HCT116 (cell line): ENCODE measurements around the gene RPS6KL1.

Source experiments
- CEBPB ChIP-seq: IDR thresholded peaks from 2 replicates; pipeline ENCODE4 v1.6.1; 2012; ENCODE audit warnings: low read depth
- CTCF ChIP-seq, 3 experiments: fragments of 200-600 bp in 1 of 3; sonication (generic) in 1 of 3; IDR thresholded peaks in 2 of 3; conservative IDR thresholded peaks in 1 of 3; 2 replicates each; pipeline ENCODE4 v1.5.1; 2012 to 2017; ENCODE audit warnings: low read depth in 2 of 3, low read length in 2 of 3, antibody characterized with exemption in 1 of 3, borderline replicate concordance in 1 of 3, control low read depth in 1 of 3, mild to moderate bottlenecking in 1 of 3, mixed read lengths in 1 of 3, mixed run types in 1 of 3, moderate library complexity in 1 of 3; ENCODE audit not compliant: insufficient read depth in 1 of 3
- EZH2 ChIP-seq: fragments of 200-600 bp; sonication (generic); IDR thresholded peaks from 2 replicates; pipeline ENCODE4 v1.6.1; 2017; ENCODE audit warnings: antibody characterized with exemption, mixed run types
- EZH2phosphoT487 ChIP-seq: fragments of 200-600 bp; IDR thresholded peaks from 2 replicates; pipeline ENCODE4 v1.6.1; 2018; ENCODE audit warnings: antibody characterized with exemption, borderline replicate concordance
- POLR2AphosphoS5 ChIP-seq: IDR thresholded peaks from 2 replicates; pipeline ENCODE4 v1.6.1; 2011; ENCODE audit warnings: mild to moderate bottlenecking, low read depth, low read length, moderate library complexity
- REST ChIP-seq: IDR thresholded peaks from 2 replicates; pipeline ENCODE4 v1.6.1; 2012; ENCODE audit warnings: low read depth

DNA sequence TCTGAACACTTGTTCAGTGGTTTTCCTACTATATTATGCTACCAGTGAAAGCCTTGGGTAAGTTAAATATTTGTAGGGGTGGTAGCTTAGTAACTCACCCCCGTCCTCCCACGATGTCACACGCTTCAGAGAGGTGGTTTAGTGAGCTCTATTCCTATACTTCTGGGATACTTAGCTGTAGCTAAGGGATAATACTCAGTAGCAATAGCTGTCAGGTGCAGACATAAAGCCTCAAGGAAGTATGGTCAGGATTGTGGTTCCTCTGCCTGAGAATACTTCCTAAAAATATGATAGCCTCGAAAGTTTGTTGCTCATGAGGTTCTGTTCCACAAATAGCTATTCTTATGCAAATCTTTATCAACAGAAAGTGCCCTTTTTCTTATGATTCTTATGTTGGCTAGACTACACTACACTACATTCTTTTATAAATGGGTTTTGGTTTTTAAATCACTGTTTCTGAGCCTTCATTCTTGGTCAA lies 29.4 kb downstream of the RPS6KL1 start:
- TF ChIP-seq EZH2 (no peak), EZH2phosphoT487 (no peak), CTCF (IDR thresholded peaks at IDR 0.05 in 2 of 3, conservative IDR thresholded peaks at IDR 0.05 in 1 of 3; ENCODE audit: borderline replicate concordance in 1 of 3, insufficient read depth in 1 of 3, low read depth in 2 of 3, low read length in 2 of 3) (no peak), POLR2AphosphoS5 (no peak), REST (no peak), CEBPB (no peak)
